NB4 (cell line): ENCODE data around the gene PSG7.
A peak's percentile ranks its signal among the peaks of the same experiment; 100 is the strongest.
"Not testable (repeated sequence)": the region's sequence is repeated elsewhere in the genome, so short reads cannot be mapped to it uniquely, and the experiment has no call there.

Source experiments
- DNase-seq: peaks from one replicate; pipeline ENCODE4 v3.0.0; 2010; ENCODE audit warnings: low read depth
- H3K4me3 ChIP-seq: one replicate; pipeline ENCODE4 v1.5.1; 2011; ENCODE audit warnings: mild to moderate bottlenecking, low read depth, low read length, moderate library complexity
- CTCF ChIP-seq: IDR thresholded peaks from one replicate; pipeline ENCODE4 v1.5.1; 2012; ENCODE audit warnings: low read depth, low read length
- MAX ChIP-seq: IDR thresholded peaks from 2 replicates; pipeline ENCODE4 v1.6.1; 2011; ENCODE audit warnings: low read depth, low read length
- MYC ChIP-seq: IDR thresholded peaks from 2 replicates; pipeline ENCODE4 v1.6.1; 2011; ENCODE audit warnings: low read depth, low read length
- POLR2A ChIP-seq: IDR thresholded peaks from 2 replicates; pipeline ENCODE4 v1.6.1; 2011; ENCODE audit warnings: mild to moderate bottlenecking; ENCODE audit not compliant: insufficient read length; ENCODE audit errors: extremely low read depth

The PSG7 gene

GRCh38 chr19:42928896-42929295, 8.1 kb downstream of the PSG7 start:
- DNase-seq: no peak
- no peak overlapping the region for H3K4me3 ChIP-seq
- TF ChIP-seq MAX (no peak), CTCF (no peak), POLR2A (no peak), MYC (no peak)

GRCh38 chr19:42926781-42927180, 10.2 kb downstream of the PSG7 start:
- no peak overlapping the region for H3K4me3 ChIP-seq
- no peak for DNase-seq
- no peak for TF ChIP-seq POLR2A
- no peak for TF ChIP-seq MYC
- TF ChIP-seq MAX: no peak
- no peak for TF ChIP-seq CTCF

- TF ChIP-seq CTCF: peak; percentile 59
- DNase-seq: peak; percentile 21
- H3K4me3 ChIP-seq: not testable (repeated sequence)
Measured at GRCh38 chr19:42923106-42923505, 13.9 kb downstream of the PSG7 start.

GRCh38 chr19:42920971-42921370, 16.0 kb downstream of the PSG7 start:
- H3K4me3 ChIP-seq, DNase-seq: not testable (repeated sequence)

GRCh38 chr19:42919757-42920079, 17.3 kb downstream of the PSG7 start:
- TF ChIP-seq POLR2A (no peak), CTCF (no peak), MAX (no peak)
- DNase-seq: no peak
- H3K4me3 ChIP-seq: no peak overlapping the region

GRCh38 chr19:42919070-42919756, 17.8 kb downstream of the PSG7 start:
- H3K4me3 ChIP-seq, DNase-seq: not testable (repeated sequence)
- TF ChIP-seq CTCF: peak; percentile 41

- not testable (repeated sequence) for H3K4me3 ChIP-seq, DNase-seq
Measured at GRCh38 chr19:42918377-42919069, 18.5 kb downstream of the PSG7 start.

GRCh38 chr19:42917634-42918033, 19.4 kb downstream of the PSG7 start, which contains the start of gene PSG6:
Gene PSG6, minus strand, starts transcription at chr19:42917894. Its CDS starts 102 bp downstream, at chr19:42917792.
- DNase-seq: not testable (repeated sequence)

GRCh38 chr19:42916931-42917330, 20.1 kb downstream of the PSG7 start:
- not testable (repeated sequence) for H3K4me3 ChIP-seq, DNase-seq

More at GRCh38 chr19:42917634-42918033, 19.4 kb downstream of the PSG7 start, which contains the start of gene PSG6:
- H3K4me3 ChIP-seq: not testable (repeated sequence)

- not testable (repeated sequence) for H3K4me3 ChIP-seq, DNase-seq
Measured at GRCh38 chr19:42913516-42913915, 23.5 kb downstream of the PSG7 start.

GRCh38 chr19:42912941-42913340, 24.1 kb downstream of the PSG7 start:
- DNase-seq, H3K4me3 ChIP-seq: not testable (repeated sequence)
